Measurements from ENCODE around the gene OBSL1.

Gene OBSL1

DNA sequence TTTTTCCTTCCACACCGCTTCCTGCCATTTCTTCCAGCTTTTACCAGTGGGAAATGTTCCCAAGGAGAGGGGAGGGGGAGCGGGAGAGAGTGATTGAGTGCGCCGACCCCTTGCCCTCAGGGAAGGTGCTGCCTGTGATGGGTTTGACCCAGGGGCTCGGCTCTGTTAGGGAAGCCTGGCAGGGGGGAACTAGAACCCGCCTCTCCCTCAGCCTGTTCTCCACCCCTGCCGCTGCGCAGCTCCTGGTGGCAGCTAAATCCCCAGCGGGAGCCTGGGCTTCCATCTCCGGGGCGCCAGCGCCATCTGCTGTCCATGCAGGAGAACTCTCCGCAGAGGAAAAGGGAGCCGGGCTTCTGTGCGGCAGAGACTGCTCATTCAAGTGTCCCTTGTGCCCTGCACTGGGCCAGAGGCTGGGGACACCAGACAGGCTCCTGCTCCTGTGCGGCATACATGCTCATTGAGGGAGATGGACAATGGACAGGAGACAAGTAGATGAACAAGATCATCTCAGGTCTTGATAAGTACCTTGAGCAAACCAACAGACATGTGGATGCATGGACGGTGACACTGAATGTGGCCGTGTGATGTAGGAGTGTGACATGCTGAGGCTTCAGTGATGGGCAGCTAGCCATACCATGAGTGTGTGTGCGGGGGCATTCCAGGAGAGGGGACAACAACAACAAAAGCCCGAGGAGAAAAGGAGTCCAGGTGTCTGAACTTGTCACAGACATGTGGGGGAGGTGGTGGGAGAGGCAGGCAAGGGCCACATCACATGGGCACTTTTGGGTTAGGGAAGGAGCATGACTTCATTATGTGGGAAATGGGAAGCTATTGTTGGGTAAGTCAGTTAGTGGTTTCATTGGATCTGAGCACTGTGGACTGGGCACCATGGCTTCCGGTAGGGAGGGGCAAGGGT is 41.0 kb downstream of the OBSL1 start:
- peak; percentile 75 to 94 for DNase-seq

DNA sequence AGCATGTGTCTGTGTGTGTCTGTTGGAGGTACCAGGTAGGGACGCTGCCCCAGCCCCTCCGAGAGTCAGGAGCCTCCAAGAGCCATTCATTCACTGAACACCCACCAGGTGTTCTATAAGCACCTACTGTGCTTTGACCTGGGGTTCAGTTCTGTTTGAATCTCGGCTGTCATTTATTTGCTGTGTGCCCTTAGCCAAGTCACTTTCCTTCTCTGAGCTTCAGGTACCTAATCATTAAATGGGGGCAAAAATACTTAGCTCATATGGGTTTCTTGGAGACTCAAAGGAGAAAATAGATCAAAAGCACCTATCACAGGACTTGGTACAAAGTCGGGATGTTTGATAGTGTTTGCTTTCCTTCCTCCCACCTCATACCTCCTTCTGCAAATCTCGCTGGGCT is 43.9 kb downstream of the OBSL1 start:
- DNase-seq: no peak

DNA sequence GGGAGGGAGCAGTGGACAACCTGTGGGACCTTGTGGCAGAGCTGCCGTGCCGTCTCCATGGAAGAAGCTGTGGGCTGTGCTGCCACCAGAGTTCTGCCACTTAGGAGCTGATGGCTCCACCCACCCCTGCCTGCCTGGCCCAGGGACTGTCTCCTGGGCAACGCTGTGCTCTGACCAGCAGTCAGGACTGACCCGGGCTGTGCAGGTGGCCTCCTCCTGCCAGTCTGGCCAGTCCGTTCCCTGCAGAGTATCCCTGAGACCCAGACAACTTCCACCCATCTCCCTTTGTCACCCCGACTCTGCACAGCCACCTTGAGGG is 44.3 kb downstream of the OBSL1 start:
- DNase-seq: no peak

DNA sequence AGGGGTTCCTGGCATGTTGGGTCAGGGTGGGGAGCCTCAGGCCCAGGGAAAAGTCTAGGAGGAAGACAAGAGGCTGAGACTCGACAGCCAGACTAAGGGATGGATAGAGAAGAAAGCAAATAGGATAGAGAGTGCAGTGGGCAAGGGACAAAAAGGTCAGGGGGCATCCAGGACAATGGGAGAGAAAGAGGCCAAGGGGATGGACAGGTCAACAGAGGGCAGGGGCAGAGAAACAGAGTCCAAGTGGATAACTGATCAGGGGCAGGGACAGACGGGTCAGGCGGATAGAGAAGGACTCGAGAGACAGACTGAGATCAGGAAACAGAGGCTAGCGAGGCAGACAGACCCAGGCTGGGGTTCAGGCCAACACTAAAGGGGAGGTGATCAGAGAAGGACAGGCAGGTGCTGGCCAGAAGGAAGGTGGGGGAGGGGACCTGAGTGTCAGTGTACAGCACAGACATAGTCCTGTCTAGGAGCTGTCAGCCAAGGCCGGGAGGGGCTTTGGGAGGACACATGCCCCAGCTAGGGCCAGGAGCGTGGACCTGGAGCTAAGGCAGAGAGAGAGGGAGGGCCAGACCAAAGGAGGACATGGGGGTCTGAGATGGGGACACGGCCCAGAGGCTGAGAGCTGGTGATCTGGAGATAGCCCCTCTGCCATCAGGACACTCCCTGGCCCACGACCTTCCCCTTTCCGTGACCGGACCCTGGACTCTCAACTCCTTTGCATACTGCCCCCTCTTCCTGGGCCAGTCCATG is 44.8 kb downstream of the OBSL1 start:
- no peak for DNase-seq

DNA sequence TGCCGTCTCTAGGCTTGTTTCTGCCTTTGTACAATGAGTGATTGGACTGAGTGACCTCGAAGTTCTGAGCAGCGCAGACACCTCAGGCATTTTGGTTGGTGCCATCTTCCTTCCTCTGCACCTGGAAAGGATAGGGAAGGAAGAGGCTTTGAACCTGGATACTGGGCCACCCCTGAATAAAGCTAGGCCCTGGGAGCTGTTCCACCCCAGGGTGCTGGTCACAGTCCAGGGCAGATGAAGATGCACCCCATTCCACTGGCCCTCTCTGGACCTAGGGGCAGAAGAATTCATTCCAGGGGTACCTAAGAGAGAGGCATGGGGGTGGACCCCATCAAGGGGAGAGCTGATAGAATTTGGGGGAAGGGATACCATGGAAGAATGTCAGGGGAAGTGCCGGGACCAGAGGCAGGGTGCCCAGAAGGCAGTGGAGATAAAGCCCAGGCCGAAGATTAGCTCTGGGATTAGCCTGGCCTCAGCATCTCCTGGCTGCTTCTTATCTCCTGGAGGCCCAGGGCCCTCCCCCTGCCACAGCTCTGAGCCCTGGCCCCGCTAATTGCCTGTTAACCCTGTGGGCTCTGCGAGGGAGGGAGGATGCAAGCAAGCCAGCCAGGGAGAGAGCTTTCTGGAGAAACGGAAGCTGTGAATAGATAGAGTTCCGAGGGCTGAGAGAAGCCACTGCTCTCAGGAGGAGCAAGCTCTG is 45.7 kb downstream of the OBSL1 start:
- no peak for DNase-seq

DNA sequence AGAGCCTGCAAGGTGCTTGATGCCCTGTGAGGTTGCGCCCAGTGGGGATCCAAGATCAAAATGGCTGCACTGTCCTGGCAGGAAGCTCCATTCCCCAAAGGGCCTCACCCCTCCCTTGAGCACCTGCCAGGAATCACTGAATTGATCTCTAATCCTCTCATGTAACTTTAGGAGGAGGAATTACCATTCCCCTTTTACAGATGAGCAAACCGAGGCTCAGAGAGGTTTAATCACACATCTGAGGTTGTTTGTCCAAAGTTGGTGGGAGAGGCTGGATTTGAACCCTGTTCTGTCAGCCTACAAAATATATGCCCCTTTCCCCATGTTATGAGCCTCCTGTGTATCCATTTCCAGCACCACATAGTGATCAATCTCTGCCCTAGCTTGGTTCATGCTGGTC is 46.5 kb downstream of the OBSL1 start:
- DNase-seq: no peak

DNA sequence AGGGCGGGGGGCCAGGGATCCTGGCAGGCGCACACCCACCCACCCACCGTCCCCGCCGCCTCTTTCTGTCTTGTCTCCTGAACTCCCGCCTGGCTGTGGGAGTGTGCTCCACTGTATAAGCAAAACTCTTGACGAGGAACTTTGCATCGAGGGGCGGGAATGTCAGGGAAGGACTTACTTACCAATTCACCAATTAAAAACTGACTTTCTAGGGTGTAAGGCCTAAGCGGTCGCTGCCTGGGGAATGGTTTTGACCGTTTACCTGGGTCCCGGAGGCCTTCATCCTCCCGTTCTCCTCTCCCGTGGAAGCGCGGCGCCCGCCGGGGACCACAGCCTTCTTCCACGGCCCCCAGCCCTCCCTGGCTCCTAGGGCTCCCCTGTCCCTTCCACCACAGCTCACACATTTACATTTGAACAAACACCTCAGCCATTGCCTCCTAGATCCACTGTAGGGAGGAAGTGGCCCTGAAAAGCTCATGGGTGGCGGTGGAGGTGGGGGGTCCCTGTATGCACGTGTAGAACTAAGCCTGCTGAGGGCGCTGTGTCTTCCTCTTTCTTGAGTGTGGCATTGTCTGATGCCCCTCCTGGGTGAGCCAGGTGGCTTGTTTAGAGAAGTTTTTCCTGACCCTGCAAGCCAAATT is 48.2 kb downstream of the OBSL1 start:
- DNase-seq: no peak

DNA sequence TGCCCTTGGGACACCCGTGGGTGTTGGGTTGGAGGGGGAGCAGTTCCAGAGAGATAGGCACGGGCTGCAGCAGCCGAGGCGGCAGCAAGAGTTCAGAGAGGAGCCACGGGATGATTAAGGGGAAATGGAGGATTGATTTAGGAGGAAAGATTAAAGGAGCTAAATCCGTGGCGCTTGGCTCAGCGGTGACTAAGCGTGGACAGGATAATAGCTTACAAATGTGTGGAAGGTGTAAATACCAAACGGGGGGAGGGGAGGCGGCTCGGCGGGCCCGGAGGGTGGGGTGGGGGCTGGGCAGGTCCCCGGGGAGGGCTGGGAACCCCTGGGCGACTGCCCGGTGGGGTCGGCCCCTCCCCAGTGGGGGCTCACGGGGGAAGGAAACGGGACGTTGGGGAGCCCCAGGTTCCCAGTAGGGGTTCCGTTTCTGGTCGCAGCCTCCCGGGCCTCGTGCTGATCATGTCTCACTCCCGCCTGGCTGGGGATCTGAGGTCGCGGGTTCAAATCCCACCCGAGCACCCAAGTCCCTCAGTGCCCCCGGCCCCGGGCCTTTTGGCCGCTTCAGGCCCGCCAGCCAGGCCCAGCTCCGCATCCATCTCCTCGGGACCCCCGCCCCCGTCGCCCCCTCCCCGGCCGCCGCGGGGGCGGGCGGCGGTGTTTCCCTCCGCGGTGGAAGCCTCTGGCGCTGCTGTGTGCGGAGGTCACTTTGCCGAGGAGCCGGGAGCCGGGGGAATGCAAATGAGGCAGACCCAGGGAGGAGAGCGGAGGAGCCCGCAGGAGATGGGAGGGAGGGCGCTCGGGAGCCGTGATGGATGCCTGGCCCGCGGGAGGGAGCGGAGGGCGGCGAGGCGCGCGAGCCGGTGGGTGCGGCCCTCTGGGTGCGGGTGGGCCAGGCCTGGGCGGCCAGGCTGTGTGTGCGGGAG is 49.0 kb downstream of the OBSL1 start:
- no peak for DNase-seq

DNA sequence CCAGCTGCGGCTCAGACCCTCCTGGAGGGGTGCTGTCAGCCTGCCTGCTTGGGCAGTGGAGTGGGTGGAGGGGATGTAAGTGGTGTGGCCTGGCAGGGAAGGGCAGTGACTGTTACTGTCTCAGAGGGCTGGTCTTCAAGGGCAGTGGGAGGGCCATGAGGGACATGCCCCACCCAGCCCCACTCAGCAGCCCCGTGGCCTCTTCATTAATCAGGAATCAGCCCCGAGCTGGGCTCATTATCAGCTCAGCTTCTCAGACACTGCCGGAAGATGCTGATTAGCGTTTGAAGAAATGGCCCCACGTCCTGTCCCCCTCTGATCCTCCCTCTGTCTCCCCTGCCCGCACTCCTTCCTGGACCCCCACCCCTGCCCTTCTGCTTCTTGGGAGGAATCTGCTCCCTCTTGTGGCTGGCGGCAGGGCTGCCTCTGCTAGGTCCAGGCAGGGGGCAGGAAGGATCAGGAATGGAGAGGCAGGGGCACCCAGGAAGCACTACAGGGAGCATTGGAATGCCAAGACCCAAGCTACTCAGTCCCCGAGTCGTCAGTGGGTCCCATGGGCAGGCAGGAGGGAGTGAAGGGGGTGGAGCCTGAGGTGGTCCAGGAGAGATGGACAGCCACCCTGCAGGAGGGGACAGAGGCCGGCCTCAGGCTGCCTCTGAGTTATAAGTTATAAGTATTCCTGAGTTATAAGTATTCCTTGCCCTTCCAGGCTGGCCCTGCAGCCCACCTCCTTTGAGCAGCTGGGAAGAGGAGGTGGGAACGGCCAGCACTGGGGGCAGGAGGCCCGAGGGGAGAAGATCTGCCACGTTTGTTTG is 50.1 kb downstream of the OBSL1 start:
- peak in 1 of 2 donors; percentile 20 for DNase-seq

DNA sequence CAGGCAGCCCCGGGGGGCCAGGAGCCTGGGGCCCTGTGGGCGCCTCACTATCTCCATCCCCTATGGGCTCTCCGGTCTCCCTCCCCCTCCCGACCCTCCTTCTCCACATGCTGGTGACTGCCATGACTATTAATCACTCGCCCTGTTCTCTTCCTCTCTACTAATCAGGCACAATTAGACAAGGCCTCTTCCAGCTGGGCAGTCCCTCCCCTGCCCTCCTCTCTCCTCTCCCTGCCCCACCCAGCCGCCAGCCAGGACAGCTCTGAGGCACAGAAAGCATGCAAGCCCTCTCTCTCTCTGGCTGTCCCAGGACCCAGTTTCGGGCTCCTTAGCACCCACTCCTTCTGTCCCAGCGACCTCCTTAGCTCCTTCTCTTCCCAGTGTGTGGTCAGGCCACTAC is 51.3 kb downstream of the OBSL1 start:
- no peak for DNase-seq

DNA sequence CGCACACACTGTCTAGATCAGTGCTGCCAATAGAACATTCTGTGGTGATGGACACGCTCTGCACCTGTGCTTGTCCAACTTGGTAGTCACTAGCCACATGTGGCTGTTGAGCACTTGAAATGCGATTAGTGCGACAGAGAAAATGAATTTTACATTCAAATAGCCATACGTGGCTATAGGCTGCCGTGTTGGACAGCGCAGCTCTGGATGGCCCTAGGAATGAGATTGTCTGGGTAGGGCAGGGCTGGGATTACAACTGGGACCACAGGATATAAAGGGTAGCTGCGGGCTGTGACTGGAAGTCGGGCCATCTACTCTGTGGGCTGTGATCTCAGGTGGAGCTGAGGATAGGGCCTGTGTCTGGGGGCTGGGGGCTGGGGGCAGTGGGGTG is 51.8 kb downstream of the OBSL1 start:
- DNase-seq: no peak

DNA sequence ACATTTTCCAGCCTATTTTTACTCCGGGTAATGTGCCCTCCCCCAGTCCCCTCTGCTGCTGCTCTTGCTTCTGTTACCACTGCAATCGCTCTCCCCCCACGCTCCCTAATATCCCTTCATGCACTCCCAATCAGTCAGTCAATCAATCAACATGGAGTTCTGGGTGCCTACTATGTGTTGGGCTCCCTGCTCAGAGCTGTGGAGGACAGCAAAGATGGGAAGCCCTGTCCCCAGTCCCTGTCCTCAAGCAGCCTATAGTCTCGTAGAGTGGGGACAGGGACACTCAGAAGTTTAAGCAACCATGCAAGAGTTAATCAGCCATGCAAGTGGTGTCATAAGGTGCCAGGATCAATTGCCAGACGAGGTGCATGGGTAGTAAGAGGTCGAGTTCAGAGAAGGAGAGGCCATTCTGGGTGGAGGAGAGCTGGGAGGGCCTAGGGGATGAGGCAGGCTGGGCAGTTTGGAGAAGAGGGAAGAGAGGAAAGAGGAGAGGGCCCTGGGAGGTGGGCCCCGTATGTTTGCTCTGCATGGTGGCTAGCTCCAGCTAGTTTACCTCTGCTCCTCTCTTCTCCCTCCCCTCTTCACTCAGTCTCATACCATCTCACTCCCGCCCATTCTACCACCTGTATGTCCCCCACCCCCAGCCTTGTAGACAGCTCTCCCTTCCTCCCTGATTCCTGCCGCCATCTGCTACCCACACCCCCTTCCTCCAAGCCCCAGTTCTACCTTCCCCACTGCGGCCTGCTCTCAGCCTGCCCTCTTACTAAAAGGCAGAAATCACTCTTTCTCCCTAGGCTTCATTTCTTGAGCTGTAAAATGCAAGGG is 53.2 kb downstream of the OBSL1 start:
- DNase-seq: no peak

DNA sequence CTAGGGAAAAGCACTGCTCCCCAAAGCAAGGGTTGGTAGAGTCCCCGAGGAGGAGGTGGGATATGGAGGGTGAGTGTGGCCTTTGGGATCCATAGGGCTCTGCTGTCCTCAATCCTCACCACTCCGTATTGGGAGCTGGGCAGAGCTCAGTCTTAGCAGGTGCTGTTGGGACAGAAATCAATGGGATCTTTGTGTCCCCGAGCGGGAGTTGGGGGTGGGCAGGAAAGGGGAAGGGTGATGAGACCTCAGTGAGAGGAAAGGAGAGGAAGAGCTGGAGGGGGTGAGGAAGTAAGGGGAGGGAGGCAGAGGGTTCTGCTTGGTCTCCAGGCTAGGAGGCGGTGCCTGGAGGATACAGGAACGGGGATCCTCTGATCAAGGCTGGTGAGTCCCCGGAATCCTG is 54.5 kb downstream of the OBSL1 start:
- no peak for DNase-seq

DNA sequence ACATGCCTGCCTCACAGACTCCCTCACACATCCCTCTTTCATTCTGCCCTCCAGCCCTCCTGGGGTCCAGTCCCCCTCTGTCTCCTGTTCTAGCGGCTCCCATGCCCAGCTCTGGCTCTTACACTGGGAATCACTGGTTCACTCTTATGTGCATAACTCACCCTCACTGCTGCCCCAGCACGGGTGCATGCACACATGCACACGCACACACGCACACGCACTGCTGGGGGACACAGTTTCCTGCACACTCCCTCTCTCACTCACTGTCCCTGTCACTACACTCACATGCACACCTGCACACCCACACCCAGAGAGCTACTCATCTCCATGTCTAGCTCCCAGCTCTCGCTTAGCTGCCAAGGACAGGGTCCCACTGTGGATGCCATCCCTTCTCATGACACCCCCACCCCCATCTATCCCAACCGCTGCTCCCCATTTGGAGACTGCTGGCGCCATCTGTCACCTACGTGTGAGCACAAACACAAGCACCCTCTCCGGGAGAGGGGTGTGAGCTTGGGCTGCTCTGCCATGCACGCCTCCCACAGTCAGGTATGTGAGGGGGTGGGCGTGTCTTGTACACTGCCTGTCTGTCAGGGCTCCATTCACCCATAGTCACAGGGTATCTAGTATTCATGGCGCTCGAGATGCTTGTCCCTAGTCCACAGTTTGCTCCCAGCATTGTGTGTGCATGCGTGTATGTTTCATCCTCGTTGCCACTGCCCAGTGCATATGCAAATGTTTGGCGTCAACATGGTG is 55.3 kb downstream of the OBSL1 start:
- DNase-seq: no peak

DNA sequence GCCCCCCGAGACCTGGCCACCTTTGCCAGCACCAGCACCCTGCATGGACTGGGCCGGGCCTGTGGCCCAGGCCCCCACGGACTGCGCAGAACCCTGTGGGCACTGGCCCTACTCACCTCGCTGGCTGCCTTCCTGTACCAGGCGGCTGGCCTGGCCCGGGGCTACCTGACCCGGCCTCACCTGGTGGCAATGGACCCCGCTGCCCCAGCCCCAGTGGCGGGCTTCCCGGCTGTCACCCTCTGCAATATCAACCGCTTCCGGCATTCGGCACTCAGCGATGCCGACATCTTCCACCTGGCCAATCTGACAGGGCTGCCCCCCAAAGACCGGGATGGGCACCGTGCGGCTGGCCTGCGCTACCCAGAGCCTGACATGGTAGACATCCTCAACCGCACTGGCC is 56.5 kb downstream of the OBSL1 start:
- DNase-seq: no peak

DNA sequence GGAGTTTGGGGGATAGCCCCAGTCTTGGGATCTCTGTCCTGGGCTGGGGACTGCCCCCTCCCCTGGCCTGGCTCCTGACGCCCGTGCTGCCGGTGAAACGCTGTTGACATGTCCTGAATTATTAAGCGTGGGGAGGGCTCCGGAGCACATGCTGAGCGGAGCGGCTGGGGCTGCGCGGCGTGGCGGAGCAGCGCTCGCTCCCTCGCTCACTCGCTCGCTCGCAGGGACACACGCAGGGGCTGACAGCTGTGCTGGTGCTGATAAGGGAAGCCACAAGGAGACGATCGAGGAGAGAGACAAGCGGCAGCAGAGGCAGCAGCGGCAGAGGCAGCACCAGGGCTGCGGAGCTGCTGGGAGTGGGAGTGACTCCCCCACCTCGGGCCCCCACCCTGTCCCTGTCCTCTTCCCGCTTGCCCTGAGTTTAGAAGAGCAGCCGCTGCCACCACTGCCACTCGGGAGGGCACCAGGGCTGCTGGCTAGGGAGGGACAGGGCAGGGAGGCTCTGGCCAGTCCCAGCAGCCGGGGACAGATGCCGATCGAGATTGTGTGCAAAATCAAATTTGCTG is 57.1 kb downstream of the OBSL1 start, which contains the start of gene ASIC4:
Gene ASIC4, plus strand, starts transcription at position 287 of the 566 bp plus-strand sequence. Its CDS starts 243 bp downstream, at position 530.
- no peak for DNase-seq

DNA sequence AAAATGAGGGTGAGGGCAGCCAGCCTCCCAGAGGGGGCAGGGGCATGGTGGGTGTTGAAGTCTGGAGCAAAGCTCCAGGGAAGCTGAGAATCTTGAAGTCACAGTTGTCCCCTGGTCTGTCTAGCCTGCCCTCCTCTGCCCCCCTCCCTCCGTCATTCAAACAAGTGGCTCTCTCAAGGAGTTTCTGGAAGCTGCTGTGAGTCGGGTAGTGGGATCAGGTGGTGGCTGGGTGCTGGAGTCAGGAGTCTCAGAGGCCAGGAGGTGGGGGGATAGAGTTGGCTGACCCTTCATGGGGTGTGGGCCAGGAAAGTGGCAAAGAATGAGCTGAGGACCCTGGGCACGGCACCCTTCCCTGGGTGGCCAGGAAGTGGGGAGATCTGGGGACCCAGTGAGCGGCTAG is 57.6 kb downstream of the OBSL1 start:
- DNase-seq: no peak

DNA sequence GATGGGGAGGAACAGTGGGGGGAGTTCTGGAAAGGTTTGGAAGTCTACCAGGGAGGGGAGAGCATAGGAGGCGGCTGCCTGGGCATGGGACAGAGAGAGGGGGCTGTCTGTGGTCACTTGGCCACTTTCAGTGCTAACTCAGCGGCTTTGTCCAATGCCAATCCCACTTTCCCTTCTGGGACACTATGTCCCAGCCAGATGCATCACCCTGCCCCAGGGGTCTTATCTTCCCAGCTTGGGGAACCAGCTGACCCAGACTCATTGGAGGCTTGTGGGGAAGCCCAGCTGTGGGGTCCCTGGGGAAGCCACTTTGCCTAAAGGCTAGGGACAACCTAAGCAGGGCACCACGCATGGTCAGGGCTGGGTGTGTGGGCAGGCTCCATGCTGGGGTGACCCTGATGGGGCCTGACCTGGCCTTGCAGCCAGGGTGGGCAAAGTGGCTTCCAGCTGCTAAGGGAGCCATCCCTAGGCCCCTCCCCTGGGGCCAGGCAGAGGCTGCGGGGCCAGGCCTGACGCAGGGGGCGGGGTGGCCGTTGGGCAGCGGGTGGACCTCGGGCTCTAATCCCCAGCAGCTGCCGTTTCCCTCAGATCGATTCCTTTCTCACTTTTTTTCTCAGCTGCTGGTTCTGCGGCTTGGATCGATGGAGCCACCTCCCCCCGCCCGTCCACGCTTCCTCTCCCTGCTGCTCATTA is 58.7 kb downstream of the OBSL1 start:
- DNase-seq: no peak

All from inflammatory macrophage treated with lipopolysaccharide for 1 hour (primary cell).